ENCODE results near the gene HPS4. TPM values are rescaled to one million over a fixed set of nuclear protein-coding genes. Genes with fewer than 3 reads are reported as not detected.

HPS4 gene
- total RNA-seq, 6 experiments from 2014 or later, result 18.0 to 22.6 (median 20.6) TPM

GRCh38 chr22:26482161-26482560, 1.4 kb downstream of the HPS4 start:
- H3K4me1 Mint-ChIP-seq (ENCODE audit: low read depth), result peaks cover 79% of the 10 kb centered on the region

GRCh38 chr22:26481694-26482093, 1.9 kb downstream of the HPS4 start:
- no peak overlapping the region for H3K4me3 Mint-ChIP-seq
- DNase-seq, result no peak
- TF ChIP-seq CTCF (IDR thresholded peaks at IDR 0.05), result no peak
- no peak overlapping the region for H3K27ac Mint-ChIP-seq
- no peaks in the 10 kb centered on the region for H3K9me3 Mint-ChIP-seq
- H3K4me1 Mint-ChIP-seq (ENCODE audit: low read depth), result peaks cover 83% of the 10 kb centered on the region
- H3K36me3 Mint-ChIP-seq (ENCODE audit: low read depth), result peaks cover 18% of the 10 kb centered on the region
- H3K27me3 Mint-ChIP-seq (ENCODE audit: insufficient read depth), result no peaks in the 10 kb centered on the region; the same call in 1 of the 2 replicates

More at GRCh38 chr22:26482161-26482560, 1.4 kb downstream of the HPS4 start:
- DNase-seq, result no peak
- TF ChIP-seq CTCF (IDR thresholded peaks at IDR 0.05), result no peak
- peak overlapping the region; percentile 92 for H3K4me3 Mint-ChIP-seq
- no peaks in the 10 kb centered on the region for H3K9me3 Mint-ChIP-seq
- peaks cover 14% of the 10 kb centered on the region for H3K36me3 Mint-ChIP-seq (ENCODE audit: low read depth)
- no peak overlapping the region for H3K27ac Mint-ChIP-seq
- no peaks in the 10 kb centered on the region; the same call in 1 of the 2 replicates for H3K27me3 Mint-ChIP-seq (ENCODE audit: insufficient read depth)

- Mint-ChIP-seq H3K9me3 (no peaks in the 10 kb centered on the region), H3K27ac (no peak overlapping the region), H3K27me3 (ENCODE audit: insufficient read depth) (no peaks in the 10 kb centered on the region; the same call in 1 of the 2 replicates), H3K4me3 (no peak overlapping the region; the same call in 1 of the 2 replicates), H3K36me3 (ENCODE audit: low read depth) (peaks cover 19% of the 10 kb centered on the region), H3K4me1 (ENCODE audit: low read depth) (peaks cover 86% of the 10 kb centered on the region)
- no peak for TF ChIP-seq CTCF (IDR thresholded peaks at IDR 0.05)
- no peak for DNase-seq
Measured at GRCh38 chr22:26481112-26481693, 2.4 kb downstream of the HPS4 start.

GRCh38 chr22:26480611-26480932, 3.0 kb downstream of the HPS4 start:
- no peak for DNase-seq
- H3K36me3 Mint-ChIP-seq (ENCODE audit: low read depth), result peaks cover 19% of the 10 kb centered on the region
- no peaks in the 10 kb centered on the region; the same call in 1 of the 2 replicates for H3K27me3 Mint-ChIP-seq (ENCODE audit: insufficient read depth)
- no peak overlapping the region; the same call in 1 of the 2 replicates for H3K4me3 Mint-ChIP-seq
- no peak overlapping the region for H3K27ac Mint-ChIP-seq
- no peak for TF ChIP-seq CTCF (IDR thresholded peaks at IDR 0.05)
- H3K4me1 Mint-ChIP-seq (ENCODE audit: low read depth), result peaks cover 80% of the 10 kb centered on the region
- H3K9me3 Mint-ChIP-seq, result no peaks in the 10 kb centered on the region

- peaks cover 19% of the 10 kb centered on the region for H3K36me3 Mint-ChIP-seq (ENCODE audit: low read depth)
- H3K4me3 Mint-ChIP-seq, result peak overlapping the region; percentile 13; the same call in 1 of the 2 replicates
- H3K4me1 Mint-ChIP-seq (ENCODE audit: low read depth), result peaks cover 75% of the 10 kb centered on the region
- DNase-seq, result no peak
- H3K27ac Mint-ChIP-seq, result peak overlapping the region; percentile 0; the same call in 1 of the 2 replicates
- no peaks in the 10 kb centered on the region for H3K9me3 Mint-ChIP-seq
- no peak for TF ChIP-seq CTCF (IDR thresholded peaks at IDR 0.05)
- no peaks in the 10 kb centered on the region; the same call in 1 of the 2 replicates for H3K27me3 Mint-ChIP-seq (ENCODE audit: insufficient read depth)
Measured at GRCh38 chr22:26479792-26480610, 3.6 kb downstream of the HPS4 start.

All from HFFc6 (cell line).